ENCODE results near the gene GAPVD1.

- TF ChIP-seq, protein P1, sequence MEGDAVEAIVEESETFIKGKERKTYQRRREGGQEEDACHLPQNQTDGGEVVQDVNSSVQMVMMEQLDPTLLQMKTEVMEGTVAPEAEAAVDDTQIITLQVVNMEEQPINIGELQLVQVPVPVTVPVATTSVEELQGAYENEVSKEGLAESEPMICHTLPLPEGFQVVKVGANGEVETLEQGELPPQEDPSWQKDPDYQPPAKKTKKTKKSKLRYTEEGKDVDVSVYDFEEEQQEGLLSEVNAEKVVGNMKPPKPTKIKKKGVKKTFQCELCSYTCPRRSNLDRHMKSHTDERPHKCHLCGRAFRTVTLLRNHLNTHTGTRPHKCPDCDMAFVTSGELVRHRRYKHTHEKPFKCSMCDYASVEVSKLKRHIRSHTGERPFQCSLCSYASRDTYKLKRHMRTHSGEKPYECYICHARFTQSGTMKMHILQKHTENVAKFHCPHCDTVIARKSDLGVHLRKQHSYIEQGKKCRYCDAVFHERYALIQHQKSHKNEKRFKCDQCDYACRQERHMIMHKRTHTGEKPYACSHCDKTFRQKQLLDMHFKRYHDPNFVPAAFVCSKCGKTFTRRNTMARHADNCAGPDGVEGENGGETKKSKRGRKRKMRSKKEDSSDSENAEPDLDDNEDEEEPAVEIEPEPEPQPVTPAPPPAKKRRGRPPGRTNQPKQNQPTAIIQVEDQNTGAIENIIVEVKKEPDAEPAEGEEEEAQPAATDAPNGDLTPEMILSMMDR (IDR thresholded peaks at IDR 0.05): no peak
- no peak for TF ChIP-seq POLR2AphosphoS5 (IDR thresholded peaks at IDR 0.05)
- TF ChIP-seq POLR2A (IDR thresholded peaks at IDR 0.05): no peak
Measured at GRCh38 chr9:125393426-125393825, 131.8 kb downstream of the GAPVD1 start.

Measured in breast epithelium (tissue), 3 donors.